Loucy (cell line): ENCODE results near the gene PICK1.

Experiments used
- EZH2phosphoT487 ChIP-seq: fragments of 200-600 bp; IDR thresholded peaks from 2 replicates; pipeline ENCODE4 v1.6.1; 2018; ENCODE audit warnings: antibody characterized with exemption, mild to moderate bottlenecking, moderate library complexity, borderline replicate concordance
- TF ChIP-seq, protein P1 (sequence below): fragments of 200-600 bp; sonication (generic); conservative IDR thresholded peaks from 2 replicates; pipeline ENCODE4 v1.5.1; 2014; ENCODE audit warnings: mild to moderate bottlenecking, antibody characterized with exemption, low read length

DNA sequence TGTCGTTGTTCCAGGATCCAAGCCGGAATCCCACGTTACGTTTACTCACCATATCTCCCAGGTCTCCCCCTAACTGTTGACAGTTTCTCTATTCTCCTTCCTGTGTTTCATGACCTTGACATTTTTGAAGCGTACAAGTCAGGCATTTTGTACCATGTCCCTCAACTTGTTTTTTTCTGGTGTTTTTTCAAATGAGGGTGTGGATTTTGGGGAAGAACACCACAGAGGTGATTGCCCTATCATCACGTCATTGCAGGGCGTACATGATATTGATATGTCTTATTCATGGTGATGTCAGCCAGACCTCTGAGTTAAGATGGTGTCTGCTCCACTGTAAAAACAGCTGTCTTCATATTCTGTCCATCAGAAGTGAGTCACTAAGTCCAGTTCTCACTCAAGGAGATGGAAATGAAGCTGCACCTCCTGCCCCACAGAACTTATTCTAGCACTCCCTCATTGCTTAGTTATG lies 44.6 kb upstream of the PICK1 start:
- TF ChIP-seq, protein P1, sequence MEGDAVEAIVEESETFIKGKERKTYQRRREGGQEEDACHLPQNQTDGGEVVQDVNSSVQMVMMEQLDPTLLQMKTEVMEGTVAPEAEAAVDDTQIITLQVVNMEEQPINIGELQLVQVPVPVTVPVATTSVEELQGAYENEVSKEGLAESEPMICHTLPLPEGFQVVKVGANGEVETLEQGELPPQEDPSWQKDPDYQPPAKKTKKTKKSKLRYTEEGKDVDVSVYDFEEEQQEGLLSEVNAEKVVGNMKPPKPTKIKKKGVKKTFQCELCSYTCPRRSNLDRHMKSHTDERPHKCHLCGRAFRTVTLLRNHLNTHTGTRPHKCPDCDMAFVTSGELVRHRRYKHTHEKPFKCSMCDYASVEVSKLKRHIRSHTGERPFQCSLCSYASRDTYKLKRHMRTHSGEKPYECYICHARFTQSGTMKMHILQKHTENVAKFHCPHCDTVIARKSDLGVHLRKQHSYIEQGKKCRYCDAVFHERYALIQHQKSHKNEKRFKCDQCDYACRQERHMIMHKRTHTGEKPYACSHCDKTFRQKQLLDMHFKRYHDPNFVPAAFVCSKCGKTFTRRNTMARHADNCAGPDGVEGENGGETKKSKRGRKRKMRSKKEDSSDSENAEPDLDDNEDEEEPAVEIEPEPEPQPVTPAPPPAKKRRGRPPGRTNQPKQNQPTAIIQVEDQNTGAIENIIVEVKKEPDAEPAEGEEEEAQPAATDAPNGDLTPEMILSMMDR, result no peak
- TF ChIP-seq EZH2phosphoT487, result no peak
